Erythroblast (primary cell): ENCODE results near the gene ACTR1A.

Experiments
- GATA1 ChIP-seq: IDR thresholded peaks from 2 replicates; pipeline ENCODE4 v1.6.1; 2011; ENCODE audit warnings: low read depth, mild to moderate bottlenecking, control low read depth, low read length, moderate library complexity
- POLR2A ChIP-seq: IDR thresholded peaks from 2 replicates; pipeline ENCODE4 v1.6.1; 2011; ENCODE audit warnings: mild to moderate bottlenecking, low read length

DNA sequence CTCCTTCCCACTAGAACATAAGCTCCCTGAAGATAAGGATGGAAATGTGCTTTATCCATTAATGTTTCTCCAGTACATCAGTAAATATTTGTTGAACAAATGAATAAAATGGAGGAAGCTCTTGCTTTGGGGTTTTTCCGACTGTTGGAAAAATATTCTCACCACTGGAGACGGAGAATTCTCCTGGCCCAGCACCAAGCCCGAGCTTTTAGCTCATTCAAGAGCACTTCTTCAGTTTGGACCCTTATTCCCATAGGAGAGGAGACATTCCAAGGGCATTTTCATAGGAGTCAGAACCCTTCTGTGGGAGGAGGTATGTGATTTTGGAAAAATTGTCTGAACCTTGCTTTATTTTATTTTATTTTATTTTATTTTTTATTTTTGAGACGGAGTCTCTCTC lies 22.2 kb upstream of the ACTR1A start:
- TF ChIP-seq POLR2A (no peak), GATA1 (no peak)
